ENCODE results near the gene STK32C. TPM values are rescaled to one million over a fixed set of nuclear protein-coding genes. Genes with fewer than 3 reads are reported as not detected.

Gene STK32C
- total RNA-seq, 1 donor from 2014 or later: 7.0 TPM

- DNase-seq (ENCODE audit: missing footprints) (peak; percentile 68), ATAC-seq (no peak)
- intact Hi-C loops (cut with DNase I): no loop called here
Measured at GRCh38 chr10:132201111-132201969, 106.4 kb downstream of the STK32C start.

DNA sequence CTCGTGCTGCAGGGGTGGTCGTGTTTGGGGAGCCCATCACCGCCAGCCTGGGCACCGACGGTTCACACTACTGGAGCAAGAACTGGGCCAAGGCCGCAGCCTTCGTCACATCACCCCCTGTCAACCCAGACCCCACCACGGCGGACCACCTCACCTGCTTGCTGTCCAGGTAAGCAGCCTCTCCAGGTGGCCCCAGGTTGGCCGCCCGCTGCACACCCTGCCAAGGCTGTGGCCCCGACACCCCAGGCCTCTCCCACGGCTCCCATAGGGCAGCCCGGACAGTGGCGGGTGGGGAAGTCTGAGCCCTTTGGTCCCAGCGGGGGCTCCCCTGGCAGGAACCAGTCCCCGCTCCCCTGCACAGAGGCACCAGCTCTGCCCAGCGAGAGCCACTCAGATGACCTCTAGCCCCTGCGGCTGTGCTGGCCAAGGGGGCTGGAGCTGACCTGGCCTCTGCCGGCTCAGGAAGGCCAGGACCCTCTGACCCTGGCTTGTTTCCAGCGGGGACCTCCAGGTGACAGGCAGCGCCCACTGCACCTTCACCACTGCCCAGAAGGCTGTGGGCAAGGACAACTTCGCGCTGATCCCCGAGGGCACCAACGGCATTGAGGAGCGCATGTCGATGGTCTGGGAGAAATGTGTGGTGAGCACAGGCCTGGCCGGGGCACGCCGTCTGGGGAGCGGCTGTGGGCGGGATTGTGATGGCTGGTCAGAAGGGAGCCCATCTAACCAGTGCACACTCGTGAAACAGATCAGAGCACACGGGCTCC, 107.2 kb downstream of the STK32C start:
- ATAC-seq (no peak), DNase-seq (ENCODE audit: missing footprints) (peak; percentile 65)
- intact Hi-C loops (cut with DNase I): no loop called here

DNA sequence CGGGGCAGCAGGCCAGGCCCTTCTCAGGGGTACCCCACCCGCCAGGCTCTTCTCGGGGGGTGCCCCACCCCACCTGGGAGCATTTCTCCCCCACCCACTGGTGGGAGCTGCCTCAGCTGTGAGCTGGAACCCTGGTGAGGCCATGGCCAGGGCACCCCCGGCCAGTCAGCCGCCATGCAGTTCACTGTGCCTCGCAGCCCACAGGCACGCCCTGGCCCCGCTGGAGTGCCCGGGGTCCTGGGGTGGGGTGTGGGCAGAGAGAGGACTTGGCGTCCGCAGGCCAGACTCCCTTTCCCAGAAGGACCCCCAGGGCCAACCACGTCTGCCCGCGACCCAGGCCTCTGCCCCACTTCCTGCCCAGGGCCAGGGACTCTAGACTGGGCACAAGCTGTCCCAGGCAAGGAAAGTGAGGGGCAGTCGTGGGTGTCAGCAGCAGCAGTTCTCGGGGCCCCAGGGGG, 107.9 kb downstream of the STK32C start:
- intact Hi-C loops (cut with DNase I): no loop called here
- peak; percentile 60 for DNase-seq (ENCODE audit: missing footprints)
- ATAC-seq: no peak

- ATAC-seq: no peak
- peak; percentile 37 for DNase-seq (ENCODE audit: missing footprints)
- intact Hi-C loops (cut with DNase I): no loop called here
Measured at GRCh38 chr10:132199268-132199853, 108.4 kb downstream of the STK32C start.

- ATAC-seq (no peak), DNase-seq (ENCODE audit: missing footprints) (peak; percentile 67)
- intact Hi-C loops (cut with DNase I): no loop called here
Measured at GRCh38 chr10:132198381-132199181, 109.2 kb downstream of the STK32C start.

DNA sequence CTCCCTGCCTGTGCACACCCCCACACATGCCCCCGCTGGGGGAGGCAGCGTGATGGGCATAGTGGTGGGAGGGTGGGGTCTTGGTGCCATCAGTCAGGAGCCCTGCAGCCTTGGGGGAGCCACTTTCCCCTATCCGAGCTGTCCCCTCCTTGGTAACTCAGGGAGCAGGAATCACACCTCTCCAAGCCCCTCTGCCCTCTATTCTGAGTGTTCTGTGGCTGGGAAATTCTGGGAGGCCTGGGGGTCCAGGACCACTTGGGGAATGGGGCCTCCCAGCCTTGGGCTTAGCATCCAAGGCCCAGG, 109.7 kb downstream of the STK32C start:
- ATAC-seq (no peak), DNase-seq (ENCODE audit: missing footprints) (no peak)
- intact Hi-C loops (cut with DNase I): no loop called here

DNA sequence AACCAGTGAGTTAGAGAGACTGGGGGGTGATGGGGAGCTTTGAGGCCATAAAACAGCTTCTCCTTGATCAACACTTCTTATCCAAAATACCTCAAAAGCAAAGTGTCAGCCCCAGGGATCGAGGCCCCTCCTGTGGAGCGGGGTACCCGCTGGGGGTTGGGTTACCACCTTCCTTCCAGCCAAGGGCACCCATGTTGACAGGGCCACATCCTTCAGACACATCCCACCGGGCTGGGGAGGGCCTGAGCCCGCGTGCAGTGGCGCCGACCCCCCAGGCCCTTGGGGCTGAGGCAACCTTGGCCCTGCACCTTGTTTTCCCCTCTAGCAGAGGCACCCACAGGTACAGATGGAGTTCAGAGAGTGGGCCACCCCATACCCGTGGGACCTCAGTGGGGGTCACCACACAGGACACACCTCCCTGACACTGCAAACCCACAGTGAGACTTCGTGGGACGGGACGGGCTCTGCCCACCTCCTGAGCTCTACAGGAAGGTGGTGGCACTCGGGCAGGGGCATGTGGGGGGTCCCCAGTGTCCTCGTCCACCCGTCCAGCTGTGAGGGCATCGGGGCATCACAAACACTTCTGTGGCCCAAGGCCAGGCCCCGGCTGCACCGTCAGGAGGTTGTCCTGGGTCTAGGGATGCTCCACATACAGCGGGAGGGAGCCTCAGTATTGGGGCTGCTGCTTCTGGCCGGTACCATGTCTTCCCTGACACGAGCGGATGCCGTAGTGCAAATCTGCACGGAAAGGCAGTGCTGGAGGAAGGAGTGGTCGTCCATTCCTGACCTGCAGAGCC, 110.3 kb downstream of the STK32C start:
- intact Hi-C loops (cut with DNase I): no loop called here
- ATAC-seq (no peak), DNase-seq (ENCODE audit: missing footprints) (peak; percentile 44)

DNA sequence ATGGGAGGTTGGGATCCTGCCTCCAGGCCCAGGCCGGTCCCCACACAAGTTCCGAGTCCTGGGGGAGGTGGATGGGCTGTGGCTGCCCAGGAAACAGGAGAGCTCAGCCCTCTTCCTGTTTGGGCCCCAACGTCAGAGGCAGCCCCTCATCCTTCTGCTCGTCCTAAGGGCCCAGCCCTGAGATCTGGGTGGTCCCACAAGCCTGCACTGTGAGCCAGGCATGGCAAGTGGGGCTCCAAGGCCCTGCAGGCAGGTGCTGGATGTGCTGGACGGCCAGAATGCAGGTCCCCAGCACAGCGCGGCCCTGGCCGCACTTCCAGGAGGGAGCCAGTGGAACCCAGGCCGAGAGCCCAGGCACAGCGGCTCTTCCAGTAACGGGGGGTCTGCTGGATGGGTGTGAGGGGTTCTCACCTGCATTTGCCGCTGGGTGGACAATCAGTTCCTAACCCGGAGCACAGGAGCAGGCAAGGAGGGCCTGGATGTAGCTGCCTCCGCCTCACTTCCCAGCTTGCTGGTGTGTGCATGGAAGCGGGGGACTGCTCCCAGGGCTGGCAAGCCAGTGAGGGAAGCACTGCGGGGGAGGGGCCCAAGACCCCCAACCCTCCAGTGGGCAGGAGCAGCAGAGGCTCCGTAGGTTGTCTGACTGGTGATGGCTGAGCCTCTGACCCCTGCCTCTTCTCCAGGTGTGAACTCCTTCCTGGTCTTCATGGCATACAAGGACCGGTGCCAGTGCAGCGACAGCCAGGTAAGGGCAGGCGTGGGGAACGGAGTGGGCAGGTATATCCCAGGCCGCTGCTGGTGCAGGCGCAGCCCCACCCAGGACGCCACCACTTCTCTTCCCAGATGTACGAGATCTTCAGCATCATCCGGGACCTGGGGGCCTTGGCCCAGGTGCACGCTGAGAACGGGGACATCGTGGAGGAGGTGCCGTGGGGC, 111.3 kb downstream of the STK32C start:
- intact Hi-C loops (cut with DNase I): no loop called here
- ATAC-seq: no peak
- peak; percentile 55 for DNase-seq (ENCODE audit: missing footprints)

DNA sequence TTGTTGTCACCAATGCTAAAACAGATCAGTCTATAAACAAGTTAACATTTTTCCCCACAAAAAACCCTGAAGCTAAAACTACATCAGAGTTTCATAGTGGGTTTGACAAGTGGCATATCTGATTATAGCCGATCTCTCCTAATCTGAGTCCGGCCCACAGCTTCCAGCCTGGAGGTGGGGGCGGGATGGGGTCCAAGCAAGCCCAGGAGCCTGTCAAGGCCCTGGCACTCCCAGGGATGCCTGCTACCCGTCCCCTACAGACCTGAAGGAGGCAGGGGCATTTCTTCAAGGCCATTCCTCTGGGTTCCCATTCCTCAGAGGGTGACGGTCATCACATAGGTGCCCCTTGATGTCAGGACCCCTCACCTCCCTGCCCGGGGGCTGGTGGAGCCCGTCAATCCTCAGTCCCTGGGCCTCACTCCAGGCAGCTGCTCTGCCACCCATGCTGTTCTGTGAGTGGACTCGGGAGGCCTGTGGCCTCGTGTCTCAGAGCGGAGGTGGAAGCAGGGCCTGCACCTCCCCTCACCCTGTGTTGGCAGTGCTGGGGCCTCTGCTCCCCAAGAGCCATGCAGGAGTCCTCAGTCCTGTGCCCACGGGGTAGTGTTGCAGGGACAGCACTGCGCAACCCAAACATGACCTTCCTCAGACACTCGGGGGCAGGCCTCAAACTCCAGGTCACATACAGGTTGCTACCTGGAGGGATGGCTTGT, 112.2 kb downstream of the STK32C start:
- no peak for ATAC-seq
- intact Hi-C loops (cut with DNase I): no loop called here
- DNase-seq (ENCODE audit: missing footprints): no peak

- no peak for ATAC-seq
- DNase-seq (ENCODE audit: missing footprints): no peak
- intact Hi-C loops (cut with DNase I): no loop called here
Measured at GRCh38 chr10:132194726-132195125, 113.0 kb downstream of the STK32C start.

DNA sequence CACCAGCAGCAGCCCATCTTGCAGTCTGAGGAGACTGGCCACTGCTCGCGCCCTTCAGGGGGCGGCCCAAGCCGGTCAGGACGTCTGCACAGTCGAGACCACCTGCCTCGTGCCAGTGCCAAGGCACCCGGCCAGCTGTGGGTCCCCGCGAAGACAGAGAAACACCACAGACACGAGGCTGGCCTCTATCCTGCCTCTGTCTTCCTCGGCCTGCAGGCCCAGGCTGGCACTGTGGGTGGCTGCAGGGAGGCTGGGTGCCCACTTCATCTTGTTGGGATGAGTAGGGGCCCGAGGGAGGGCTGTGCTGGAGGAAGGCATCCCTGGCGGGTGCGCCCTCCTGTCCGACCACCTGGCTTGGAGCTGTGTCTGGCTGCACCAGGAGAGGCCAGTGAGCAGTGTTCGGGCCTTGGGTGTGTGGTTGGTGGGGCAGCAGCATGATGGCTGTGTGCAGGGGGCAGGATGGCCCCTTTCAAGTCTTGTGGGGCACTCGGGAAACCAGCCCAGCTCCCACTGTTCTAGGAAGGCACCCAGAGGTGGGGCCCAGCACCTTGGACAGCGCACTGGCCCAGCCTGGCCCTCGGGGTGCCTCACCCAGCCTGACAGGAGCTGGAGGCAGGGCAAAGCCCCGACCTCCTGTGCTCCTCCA, 113.7 kb downstream of the STK32C start:
- ATAC-seq (peak; percentile 40), DNase-seq (ENCODE audit: missing footprints) (peak; percentile 35)
- intact Hi-C loops (cut with DNase I): no loop called here

DNA sequence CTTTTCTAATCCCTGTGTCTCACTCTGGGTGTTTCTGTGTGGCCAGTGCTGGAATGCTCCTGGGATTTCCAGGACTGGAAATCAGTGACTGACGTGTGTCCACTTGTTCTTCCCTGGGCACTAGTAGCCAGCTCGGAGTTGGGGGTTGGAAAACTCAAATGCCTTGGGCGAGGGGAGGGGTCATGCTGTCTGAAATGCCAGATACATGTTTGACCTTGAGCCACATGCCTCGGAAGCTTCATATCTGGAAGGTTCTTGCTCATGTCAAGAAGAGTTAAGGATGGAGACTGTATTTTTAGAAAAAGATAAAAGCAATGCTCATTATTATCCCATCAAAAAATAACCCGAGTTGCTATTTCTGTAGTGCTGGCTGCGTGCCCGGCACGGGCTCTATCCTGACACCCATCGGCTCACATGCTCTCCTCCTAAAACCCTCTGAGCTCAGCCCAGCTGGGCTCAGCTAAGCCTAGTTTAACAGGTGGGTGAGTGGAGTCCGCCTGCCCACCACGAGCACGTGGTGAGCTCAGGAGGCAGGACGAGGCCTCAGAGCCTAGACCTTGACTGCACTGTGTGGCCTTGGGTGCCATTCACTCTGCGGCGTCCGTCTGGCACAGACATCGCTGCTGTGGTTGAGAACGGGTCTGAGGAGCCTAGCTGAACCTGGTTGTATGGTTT, 114.6 kb downstream of the STK32C start:
- DNase-seq (ENCODE audit: missing footprints) (peak; percentile 71), ATAC-seq (peak; percentile 74)
- intact Hi-C loops (cut with DNase I): no loop called here

GRCh38 chr10:132192076-132192975, 115.4 kb downstream of the STK32C start:
- peak; percentile 35 for DNase-seq (ENCODE audit: missing footprints)
- no peak for ATAC-seq
- intact Hi-C loops (cut with DNase I): no loop called here

GRCh38 chr10:132189810-132190422, 117.8 kb downstream of the STK32C start:
- no peak for DNase-seq (ENCODE audit: missing footprints)
- ATAC-seq: no peak
- intact Hi-C loops (cut with DNase I): no loop called here
